Activated naive CD4-positive, alpha-beta T cell treated with anti-CD3 and anti-CD28 coated beads, Interleukin-2, amount 10 ng/mL, durations not matched to agents 5 hours and 36 hours (primary cell): Measurements from ENCODE around the gene PSMC1. TPM values are rescaled to one million over a fixed set of nuclear protein-coding genes. Genes with fewer than 3 reads are reported as not detected.

ENCODE experiments used
- total RNA-seq, 2 experiments: library from RNA; stranded (reverse); gene quantifications; one replicate each; pipeline ENCODE4 v1.2.3, GENCODE V29; 2021

The PSMC1 gene
- total RNA-seq: 10 to 100 TPM; 62.6 to 65.0 TPM

DNA sequence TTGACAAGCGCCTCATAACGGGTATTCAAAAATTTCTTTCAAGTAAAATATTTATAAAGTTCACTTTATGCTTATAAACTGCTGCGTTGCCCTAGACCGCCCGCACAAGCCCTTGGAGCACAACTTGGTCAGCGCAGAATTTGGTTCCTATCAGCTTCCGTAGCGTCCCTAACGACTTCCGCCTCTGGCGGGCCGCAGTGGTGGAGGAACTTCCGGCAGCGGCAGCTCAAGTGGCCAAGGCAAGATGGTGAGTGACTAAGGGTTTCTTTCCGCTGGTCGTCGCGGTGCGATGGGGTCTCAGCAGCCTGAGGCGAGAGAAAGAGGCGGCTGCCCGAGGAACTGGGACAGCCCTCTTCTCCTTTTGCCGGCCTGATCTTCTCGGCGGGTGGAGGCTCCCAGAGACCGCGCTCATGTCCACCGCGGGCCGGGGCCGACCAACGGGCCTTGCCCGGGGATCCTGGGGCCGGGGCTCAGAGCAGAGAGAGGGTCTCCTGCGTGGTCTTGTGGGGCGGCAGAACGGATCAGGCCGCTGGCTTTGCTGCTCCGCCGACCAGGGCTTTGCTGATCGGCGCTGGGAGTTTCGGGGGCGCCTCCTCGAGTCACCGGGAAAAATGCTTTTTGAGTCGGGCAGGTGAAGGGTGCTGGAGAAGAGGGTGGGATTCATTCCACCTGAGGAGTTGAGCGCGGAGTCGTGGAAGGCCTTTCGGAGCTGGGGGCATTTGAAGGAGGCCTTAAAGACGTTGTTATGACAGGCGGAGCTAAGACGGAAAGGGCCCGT, at the start of gene PSMC1:
Gene PSMC1, plus strand, starts transcription at position 200 of the 778 bp plus-strand sequence. Its CDS starts 45 bp downstream, at position 245.

Other genes starting within 250 kb of the PSMC1 start
- under 1 TPM in 1 of 2 experiments, not detected in 1; 0.08 TPM for gene KCNK13, start 194.6 kb upstream of the PSMC1 start, total RNA-seq
- 10 to 100 TPM; 18.5 to 19.6 TPM for gene NRDE2, start 75.4 kb downstream of the PSMC1 start, total RNA-seq
- 100 to 1,000 TPM; 713 to 717 TPM for gene CALM1, start 140.5 kb downstream of the PSMC1 start, total RNA-seq